Endothelial cell of umbilical vein (primary cell): ENCODE results near the gene COL28A1.

ENCODE experiments used
- CTCF ChIP-seq, 2 donors: IDR thresholded peaks; 1 replicate in 1 of 2; 2 replicates in 1 of 2; pipeline ENCODE4 v1.5.1; 2011; ENCODE audit warnings: low read length in 2 of 2, mild to moderate bottlenecking in 2 of 2, moderate library complexity in 2 of 2, control low read depth in 1 of 2, inconsistent platforms in 1 of 2, low read depth in 1 of 2; ENCODE audit not compliant: insufficient read depth in 1 of 2; ENCODE audit errors: extremely low read depth in 1 of 2
- EZH2 ChIP-seq: IDR thresholded peaks from 2 replicates; pipeline ENCODE4 v1.6.1; 2012; ENCODE audit warnings: borderline replicate concordance, low read depth, mild to moderate bottlenecking, moderate library complexity, low read length, inconsistent platforms; ENCODE audit not compliant: severe bottlenecking
- MYC ChIP-seq: IDR thresholded peaks from one replicate; pipeline ENCODE4 v1.6.1; 2011; ENCODE audit warnings: mild to moderate bottlenecking, low read depth, low read length

GRCh38 chr7:7527047-7527446 lies 8.6 kb downstream of the COL28A1 start:
- TF ChIP-seq MYC (no peak), CTCF (IDR thresholded peaks at IDR 0.05; ENCODE audit: extremely low read depth in 1 of 2, insufficient read depth in 1 of 2, low read depth in 1 of 2, low read length in 2 of 2) (no peak), EZH2 (no peak)
